Ishikawa (cell line): ENCODE results near the gene GLIPR1L2.

ENCODE experiments used
- CEBPB ChIP-seq: IDR thresholded peaks from 2 replicates; pipeline ENCODE4 v1.6.1; 2012
- CREB1 ChIP-seq: IDR thresholded peaks from 2 replicates; pipeline ENCODE4 v1.6.1; 2012; ENCODE audit warnings: low read depth
- EGR1 ChIP-seq: IDR thresholded peaks from 2 replicates; pipeline ENCODE4 v1.6.1; 2012
- EP300 ChIP-seq: IDR thresholded peaks from 2 replicates; pipeline ENCODE4 v1.6.1; 2012; ENCODE audit warnings: borderline replicate concordance
- FOXM1 ChIP-seq: IDR thresholded peaks from 2 replicates; pipeline ENCODE4 v1.6.1; 2012; ENCODE audit warnings: low read depth, borderline replicate concordance
- NFIC ChIP-seq: IDR thresholded peaks from 2 replicates; pipeline ENCODE4 v1.6.1; 2012
- RAD21 ChIP-seq: IDR thresholded peaks from 2 replicates; pipeline ENCODE4 v1.6.1; 2012; ENCODE audit warnings: low read depth
- TAF1 ChIP-seq: IDR thresholded peaks from 2 replicates; pipeline ENCODE4 v1.6.1; 2012; ENCODE audit warnings: low read depth, mild to moderate bottlenecking
- TCF12 ChIP-seq: IDR thresholded peaks from 2 replicates; pipeline ENCODE4 v1.6.1; 2012; ENCODE audit warnings: low read depth
- TEAD4 ChIP-seq: IDR thresholded peaks from 2 replicates; pipeline ENCODE4 v1.6.1; 2012
- YY1 ChIP-seq: IDR thresholded peaks from 2 replicates; pipeline ENCODE4 v1.6.1; 2012; ENCODE audit warnings: low read depth
- TF ChIP-seq, protein P1 (sequence below): IDR thresholded peaks from 2 replicates; pipeline ENCODE4 v1.6.1; 2012; ENCODE audit warnings: low read depth, mild to moderate bottlenecking
- TF ChIP-seq, protein P2 (sequence below): IDR thresholded peaks from 2 replicates; pipeline ENCODE4 v1.6.1; 2012
- TF ChIP-seq, protein P3 (sequence below): IDR thresholded peaks from 2 replicates; pipeline ENCODE4 v1.6.1; 2012

DNA sequence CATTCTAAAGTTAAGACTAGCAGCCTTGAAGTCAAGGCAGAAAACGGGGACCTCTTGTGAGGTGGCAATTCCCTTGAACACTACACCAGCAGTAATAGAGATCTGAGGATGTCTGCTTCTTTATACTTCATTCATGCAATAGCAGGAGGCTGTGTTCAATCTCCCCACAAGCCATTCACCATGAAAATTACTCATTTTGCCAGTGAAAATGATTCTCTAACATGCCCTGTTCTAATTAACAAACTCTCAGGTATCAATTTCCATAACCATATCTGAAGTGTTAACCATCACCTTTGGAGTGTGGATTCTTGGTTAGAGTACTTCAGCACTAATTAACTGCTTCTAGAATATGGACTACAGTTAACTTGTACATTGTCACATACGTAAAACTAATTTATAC, 86.2 kb downstream of the GLIPR1L2 start:
- no peak for TF ChIP-seq EP300
- no peak for TF ChIP-seq NFIC
- TF ChIP-seq TCF12: no peak
- no peak for TF ChIP-seq CEBPB
- no peak for TF ChIP-seq EGR1
- TF ChIP-seq YY1: no peak
- TF ChIP-seq, protein P1, sequence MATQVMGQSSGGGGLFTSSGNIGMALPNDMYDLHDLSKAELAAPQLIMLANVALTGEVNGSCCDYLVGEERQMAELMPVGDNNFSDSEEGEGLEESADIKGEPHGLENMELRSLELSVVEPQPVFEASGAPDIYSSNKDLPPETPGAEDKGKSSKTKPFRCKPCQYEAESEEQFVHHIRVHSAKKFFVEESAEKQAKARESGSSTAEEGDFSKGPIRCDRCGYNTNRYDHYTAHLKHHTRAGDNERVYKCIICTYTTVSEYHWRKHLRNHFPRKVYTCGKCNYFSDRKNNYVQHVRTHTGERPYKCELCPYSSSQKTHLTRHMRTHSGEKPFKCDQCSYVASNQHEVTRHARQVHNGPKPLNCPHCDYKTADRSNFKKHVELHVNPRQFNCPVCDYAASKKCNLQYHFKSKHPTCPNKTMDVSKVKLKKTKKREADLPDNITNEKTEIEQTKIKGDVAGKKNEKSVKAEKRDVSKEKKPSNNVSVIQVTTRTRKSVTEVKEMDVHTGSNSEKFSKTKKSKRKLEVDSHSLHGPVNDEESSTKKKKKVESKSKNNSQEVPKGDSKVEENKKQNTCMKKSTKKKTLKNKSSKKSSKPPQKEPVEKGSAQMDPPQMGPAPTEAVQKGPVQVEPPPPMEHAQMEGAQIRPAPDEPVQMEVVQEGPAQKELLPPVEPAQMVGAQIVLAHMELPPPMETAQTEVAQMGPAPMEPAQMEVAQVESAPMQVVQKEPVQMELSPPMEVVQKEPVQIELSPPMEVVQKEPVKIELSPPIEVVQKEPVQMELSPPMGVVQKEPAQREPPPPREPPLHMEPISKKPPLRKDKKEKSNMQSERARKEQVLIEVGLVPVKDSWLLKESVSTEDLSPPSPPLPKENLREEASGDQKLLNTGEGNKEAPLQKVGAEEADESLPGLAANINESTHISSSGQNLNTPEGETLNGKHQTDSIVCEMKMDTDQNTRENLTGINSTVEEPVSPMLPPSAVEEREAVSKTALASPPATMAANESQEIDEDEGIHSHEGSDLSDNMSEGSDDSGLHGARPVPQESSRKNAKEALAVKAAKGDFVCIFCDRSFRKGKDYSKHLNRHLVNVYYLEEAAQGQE: no peak
- TF ChIP-seq, protein P2, sequence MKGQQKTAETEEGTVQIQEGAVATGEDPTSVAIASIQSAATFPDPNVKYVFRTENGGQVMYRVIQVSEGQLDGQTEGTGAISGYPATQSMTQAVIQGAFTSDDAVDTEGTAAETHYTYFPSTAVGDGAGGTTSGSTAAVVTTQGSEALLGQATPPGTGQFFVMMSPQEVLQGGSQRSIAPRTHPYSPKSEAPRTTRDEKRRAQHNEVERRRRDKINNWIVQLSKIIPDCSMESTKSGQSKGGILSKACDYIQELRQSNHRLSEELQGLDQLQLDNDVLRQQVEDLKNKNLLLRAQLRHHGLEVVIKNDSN: no peak
- TF ChIP-seq RAD21: no peak
- no peak for TF ChIP-seq FOXM1
- TF ChIP-seq TEAD4: no peak
- TF ChIP-seq, protein P3, sequence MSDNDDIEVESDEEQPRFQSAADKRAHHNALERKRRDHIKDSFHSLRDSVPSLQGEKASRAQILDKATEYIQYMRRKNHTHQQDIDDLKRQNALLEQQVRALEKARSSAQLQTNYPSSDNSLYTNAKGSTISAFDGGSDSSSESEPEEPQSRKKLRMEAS: no peak
- TF ChIP-seq CREB1: no peak
- no peak for TF ChIP-seq TAF1
